ENCODE results near the gene CLSTN3. TPM values are rescaled to one million over a fixed set of nuclear protein-coding genes. Genes with fewer than 3 reads are reported as not detected.
A peak's percentile ranks its signal among the peaks of the same experiment; 100 is the strongest.

CLSTN3 gene
- total RNA-seq, 1 donor from 2014 or later, result 30.4 TPM

DNA sequence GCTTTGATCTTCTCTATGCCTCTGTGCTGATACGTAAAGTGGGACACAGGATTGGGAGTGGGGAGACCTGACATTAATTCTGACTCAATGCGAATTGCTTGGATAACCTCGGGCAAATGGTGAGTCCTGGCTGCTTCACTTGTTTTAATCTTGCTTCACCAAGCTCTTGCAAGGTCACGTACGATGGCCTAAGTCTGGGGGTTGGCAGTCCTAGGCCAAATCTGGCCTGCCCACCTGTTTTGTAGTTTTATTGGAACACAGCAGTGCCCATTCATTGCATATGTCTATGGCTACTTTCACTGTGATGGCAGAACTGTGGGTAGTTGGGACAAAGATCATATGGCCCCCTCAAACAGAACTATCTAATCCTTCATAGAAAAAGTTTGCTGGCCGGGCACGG is 13.4 kb downstream of the CLSTN3 start:
- Mint-ChIP-seq H3K27ac (ENCODE audit: unreplicated experiment) (no peak overlapping the region), H3K27me3 (ENCODE audit: low read depth) (no peaks in the 10 kb centered on the region), H3K9me3 (no peaks in the 10 kb centered on the region), H3K36me3 (ENCODE audit: low read depth) (peaks cover 21% of the 10 kb centered on the region), H3K4me3 (no peak overlapping the region), H3K4me1 (no peaks in the 10 kb centered on the region)
- no peak for TF ChIP-seq CTCF (conservative IDR thresholded peaks at IDR 0.05)
- no peak for DNase-seq (ENCODE audit: low read depth, low spot score)

DNA sequence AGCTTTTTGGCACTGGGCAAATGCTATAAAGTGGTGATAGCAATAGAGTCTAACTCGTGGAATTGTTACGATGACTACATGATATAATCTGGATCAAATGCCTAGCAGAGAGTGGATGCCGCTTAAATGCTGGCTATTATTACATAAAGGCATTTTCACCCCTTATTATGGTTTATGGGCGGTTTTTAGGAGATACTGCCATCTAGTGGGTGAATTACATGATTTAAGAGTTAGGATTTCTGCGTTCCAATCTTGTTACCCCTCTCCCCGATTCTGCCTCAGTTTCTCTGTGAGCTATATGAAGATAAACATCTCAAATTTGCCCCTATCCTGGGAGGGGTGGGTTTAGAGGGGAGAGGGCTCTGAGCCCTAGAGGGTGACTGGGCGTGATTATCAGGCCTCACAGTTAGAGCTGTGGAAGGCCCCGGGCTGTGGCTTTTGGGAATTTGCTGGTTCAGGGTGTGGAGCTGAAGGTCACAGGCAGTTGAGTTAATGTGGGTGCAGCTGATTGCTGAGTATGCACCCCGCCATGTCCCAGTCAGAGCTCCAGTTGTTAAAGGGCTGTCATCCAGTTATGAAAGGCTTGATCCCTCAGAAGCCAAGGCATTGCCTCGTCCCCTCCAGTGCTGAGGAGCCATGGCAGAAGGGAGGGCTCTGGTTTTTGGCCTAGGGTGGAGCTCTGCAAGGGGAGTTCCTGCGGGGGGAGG is 14.4 kb downstream of the CLSTN3 start:
- peaks cover 21% of the 10 kb centered on the region for H3K36me3 Mint-ChIP-seq (ENCODE audit: low read depth)
- H3K4me1 Mint-ChIP-seq, result no peaks in the 10 kb centered on the region
- H3K27ac Mint-ChIP-seq (ENCODE audit: unreplicated experiment), result no peak overlapping the region
- H3K4me3 Mint-ChIP-seq, result no peak overlapping the region
- TF ChIP-seq CTCF (conservative IDR thresholded peaks at IDR 0.05), result peak; percentile 80
- H3K27me3 Mint-ChIP-seq (ENCODE audit: low read depth), result no peaks in the 10 kb centered on the region
- DNase-seq (ENCODE audit: low read depth, low spot score), result no peak
- no peaks in the 10 kb centered on the region for H3K9me3 Mint-ChIP-seq

DNA sequence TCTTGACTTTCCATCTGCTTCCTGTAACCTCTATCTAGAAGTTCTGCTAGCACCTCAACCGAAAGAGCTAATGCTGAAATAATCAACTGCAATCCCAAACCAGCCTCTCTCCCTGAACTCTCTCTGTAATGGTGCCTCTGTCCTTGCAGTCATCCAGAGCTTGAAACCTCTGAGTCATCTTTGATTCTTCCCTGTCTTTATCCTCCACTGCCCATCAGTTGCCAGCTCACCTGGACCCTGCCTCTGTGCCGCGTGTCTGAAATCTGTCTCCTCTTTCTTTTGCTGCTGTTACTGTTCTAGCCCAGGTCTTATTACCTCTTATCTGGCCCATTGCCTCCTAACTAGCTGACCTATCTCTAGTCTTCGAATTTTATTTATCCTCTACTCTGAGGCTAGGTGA is 15.5 kb downstream of the CLSTN3 start:
- peaks cover 15% of the 10 kb centered on the region for H3K36me3 Mint-ChIP-seq (ENCODE audit: low read depth)
- H3K27ac Mint-ChIP-seq (ENCODE audit: unreplicated experiment), result peak overlapping the region; percentile 51

DNA sequence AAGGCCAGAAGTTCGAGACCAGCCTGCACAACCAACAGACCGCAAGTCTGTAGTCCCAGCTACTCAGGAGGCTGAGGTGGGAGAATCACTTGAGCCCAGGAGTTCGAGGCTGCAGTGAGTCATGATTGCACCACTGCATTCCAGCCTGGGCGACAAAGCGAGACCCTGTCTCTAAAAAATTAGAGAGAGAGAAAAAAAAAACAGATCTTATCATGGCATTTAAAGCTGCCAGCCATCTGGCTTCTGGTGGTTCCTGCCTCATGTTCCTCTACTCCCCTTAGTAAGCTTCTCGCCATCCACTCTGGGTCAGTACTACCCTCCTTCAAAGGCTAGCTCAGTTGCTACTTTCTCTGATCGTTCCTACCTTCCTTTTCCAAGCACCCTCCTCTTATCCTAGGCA is 16.1 kb downstream of the CLSTN3 start:
- Mint-ChIP-seq H3K9me3 (no peaks in the 10 kb centered on the region), H3K4me1 (no peaks in the 10 kb centered on the region), H3K27me3 (ENCODE audit: low read depth) (no peaks in the 10 kb centered on the region), H3K27ac (ENCODE audit: unreplicated experiment) (no peak overlapping the region), H3K36me3 (ENCODE audit: low read depth) (peaks cover 15% of the 10 kb centered on the region), H3K4me3 (no peak overlapping the region)
- no peak for TF ChIP-seq CTCF (conservative IDR thresholded peaks at IDR 0.05)
- no peak for DNase-seq (ENCODE audit: low read depth, low spot score)

More for the DNA sequence above, 15.5 kb downstream of the CLSTN3 start:
- Mint-ChIP-seq H3K9me3 (no peaks in the 10 kb centered on the region), H3K27me3 (ENCODE audit: low read depth) (no peaks in the 10 kb centered on the region), H3K4me1 (no peaks in the 10 kb centered on the region), H3K4me3 (no peak overlapping the region)
- no peak for DNase-seq (ENCODE audit: low read depth, low spot score)
- TF ChIP-seq CTCF (conservative IDR thresholded peaks at IDR 0.05), result no peak

GRCh38 chr12:7146906-7147305 is 16.7 kb downstream of the CLSTN3 start:
- no peak for TF ChIP-seq CTCF (conservative IDR thresholded peaks at IDR 0.05)
- Mint-ChIP-seq H3K36me3 (ENCODE audit: low read depth) (peaks cover 9% of the 10 kb centered on the region), H3K4me1 (no peaks in the 10 kb centered on the region), H3K4me3 (no peak overlapping the region), H3K9me3 (no peaks in the 10 kb centered on the region), H3K27me3 (ENCODE audit: low read depth) (no peaks in the 10 kb centered on the region), H3K27ac (ENCODE audit: unreplicated experiment) (no peak overlapping the region)
- no peak for DNase-seq (ENCODE audit: low read depth, low spot score)

All from neural crest cell (in vitro differentiated cells).